A549 (cell line): ENCODE results near the gene SPG21. TPM values are rescaled to one million over a fixed set of nuclear protein-coding genes. Genes with fewer than 3 reads are reported as not detected.

Source experiments
- ATAC-seq, 2 experiments: fragments of 200-7000 bp in 1 of 2; fragments of >200 bp in 1 of 2; cut with Nextera tagmentation in 1 of 2; cut with Tn5 transposase in 1 of 2; 3 replicates each; pipeline versions ENCODE4 v1.8.0 to v1.9.1; 2018 to 2020; ENCODE audit warnings: mild to moderate bottlenecking in 1 of 2, moderate library complexity in 1 of 2
- CTCF ChIA-PET: fragments of 300-600 bp; sonication (Branson Sonifier 250); formaldehyde crosslinking; extraction: SDS; loops from one replicate; lab custom pipeline; 2021; ENCODE audit warnings: antibody characterized with exemption, inconsistent platforms; lab: Yijun Ruan, JAX
- POLR2A ChIA-PET: fragments of 350-600 bp; formaldehyde crosslinking; extraction: SDS; loops from one replicate; lab custom pipeline; 2021; ENCODE audit warnings: antibody characterized with exemption, inconsistent platforms; lab: Yijun Ruan, JAX
- DNase-seq, 2 experiments: peaks; one replicate each; pipeline versions ENCODE4 v3.0.0 to v3.0.0-alpha.2; 2011 to 2016; ENCODE audit warnings: low read depth in 1 of 2, low spot score in 1 of 2
- FAIRE-seq: peaks from 2 replicates; lab custom pipeline; 2011; peaks lifted over from hg19 to GRCh38; lab: Jason Lieb, UNC
- H3K27ac ChIP-seq, 2 experiments: fragments of >200 bp; sonication (Bioruptor Twin); formaldehyde crosslinking; 3 replicates each; pipeline ENCODE4 v1.5.1; 2016 to 2017
- H3K4me1 ChIP-seq: fragments of >200 bp; sonication (Bioruptor Twin); formaldehyde crosslinking; 3 replicates; pipeline ENCODE4 v1.6.1; 2016
- H3K4me2 ChIP-seq: fragments of >200 bp; sonication (Bioruptor Twin); formaldehyde crosslinking; 3 replicates; pipeline ENCODE4 v1.6.1; 2016
- H3K4me3 ChIP-seq: fragments of >200 bp; sonication (Bioruptor Twin); formaldehyde crosslinking; 3 replicates; pipeline ENCODE4 v1.5.1; 2016
- H3K9me3 ChIP-seq: fragments of >200 bp; sonication (Bioruptor Twin); formaldehyde crosslinking; 3 replicates; pipeline ENCODE4 v1.6.1; 2016
- BHLHE40 ChIP-seq: IDR thresholded peaks from 2 replicates; pipeline ENCODE4 v1.6.1; 2012; ENCODE audit warnings: low read depth, low read length, inconsistent platforms
- EP300 ChIP-seq, 2 experiments: fragments of >200 bp; sonication (Bioruptor Twin); formaldehyde crosslinking; IDR thresholded peaks; 2 replicates in 1 of 2; 3 replicates in 1 of 2; pipeline ENCODE4 v1.6.1; 2016 to 2017
- FOSL2 ChIP-seq, 2 experiments: fragments of 450-650 bp in 1 of 2; fragments of >200 bp in 1 of 2; sonication (Bioruptor Twin) in 1 of 2; formaldehyde crosslinking; IDR thresholded peaks; 2 replicates each; pipeline versions ENCODE4 v1.5.0 to v1.6.1; 2016 to 2020; ENCODE audit warnings: mild to moderate bottlenecking in 1 of 2, moderate library complexity in 1 of 2
- HDAC2 ChIP-seq: fragments of 200-600 bp; sonication (generic); IDR thresholded peaks from 2 replicates; pipeline ENCODE4 v1.6.1; 2016
- HOXA7 ChIP-seq: fragments of 250-450 bp; sonication (Bioruptor Pico); IDR thresholded peaks from 2 replicates; pipeline ENCODE4 v1.5.0; 2020; ENCODE audit warnings: mild to moderate bottlenecking, moderate library complexity
- JUN ChIP-seq, 2 experiments: fragments of >200 bp; sonication (Bioruptor Twin); formaldehyde crosslinking; IDR thresholded peaks; 2 replicates in 1 of 2; 3 replicates in 1 of 2; pipeline ENCODE4 v1.6.1; 2016 to 2017
- JUNB ChIP-seq: fragments of >200 bp; sonication (Bioruptor Twin); formaldehyde crosslinking; IDR thresholded peaks from 2 replicates; pipeline ENCODE4 v1.6.1; 2016
- NPAS2 ChIP-seq: fragments of 250-450 bp; sonication (Bioruptor Pico); IDR thresholded peaks from 2 replicates; pipeline ENCODE4 v1.8.0; 2022; ENCODE audit warnings: mild to moderate bottlenecking, moderate library complexity, borderline replicate concordance
- POLR2A ChIP-seq: IDR thresholded peaks from 2 replicates; pipeline ENCODE4 v1.6.1; 2012; ENCODE audit warnings: mild to moderate bottlenecking, low read length
- POLR2AphosphoS2 ChIP-seq: conservative IDR thresholded peaks from 2 replicates; pipeline ENCODE4 v1.6.1; 2012; ENCODE audit warnings: low read length, improper control_type of control experiment, inconsistent platforms
- RAD21 ChIP-seq, 2 experiments: fragments of >200 bp in 1 of 2; sonication (Bioruptor Twin) in 1 of 2; formaldehyde crosslinking in 1 of 2; IDR thresholded peaks in 1 of 2; conservative IDR thresholded peaks in 1 of 2; 2 replicates in 1 of 2; 3 replicates in 1 of 2; pipeline ENCODE4 v1.6.1; 2012 to 2018; ENCODE audit warnings: inconsistent platforms in 1 of 2
- RNF2 ChIP-seq: fragments of 200-600 bp; sonication (generic); IDR thresholded peaks from 2 replicates; pipeline ENCODE4 v1.6.1; 2016; ENCODE audit warnings: low read depth, mild to moderate bottlenecking, antibody characterized with exemption, moderate library complexity, borderline replicate concordance
- WGBS: methylation state at CpG from one replicate; pipeline ENCODE4 v1.1.6; 2017; ENCODE audit errors: missing lambda C conversion rate; 5-methylcytosine and 5-hydroxymethylcytosine counted together
- polyA plus RNA-seq, 4 experiments: library from polyadenylated mRNA; depleted of rRNA in 3 of 4; stranded (reverse); fragments of >200 nt; fragmentation: RNase III in 1 of 4; extraction: RNeasy Plus Mini Kit Qiagen cat#74134 plus additional on column Dnase treatment in 1 of 4; gene quantifications; 2 replicates in 3 of 4; 3 replicates in 1 of 4; pipeline ENCODE4 v1.2.3, GENCODE V29; 2011 to 2017
- TF ChIP-seq, protein P1 (sequence below): fragments of 150-350 bp; IDR thresholded peaks from 2 replicates; pipeline ENCODE4 v1.6.1; 2014; ENCODE audit warnings: low read depth, mild to moderate bottlenecking, low read length
- TF ChIP-seq, protein P2 (sequence below): fragments of >200 bp; sonication (Bioruptor Twin); formaldehyde crosslinking; IDR thresholded peaks from 3 replicates; pipeline ENCODE4 v1.6.1; 2016

SPG21 gene
- polyA plus RNA-seq, 2 of the 4 experiments (the other 2 are of a cell fraction): 117 to 155 TPM

DNA sequence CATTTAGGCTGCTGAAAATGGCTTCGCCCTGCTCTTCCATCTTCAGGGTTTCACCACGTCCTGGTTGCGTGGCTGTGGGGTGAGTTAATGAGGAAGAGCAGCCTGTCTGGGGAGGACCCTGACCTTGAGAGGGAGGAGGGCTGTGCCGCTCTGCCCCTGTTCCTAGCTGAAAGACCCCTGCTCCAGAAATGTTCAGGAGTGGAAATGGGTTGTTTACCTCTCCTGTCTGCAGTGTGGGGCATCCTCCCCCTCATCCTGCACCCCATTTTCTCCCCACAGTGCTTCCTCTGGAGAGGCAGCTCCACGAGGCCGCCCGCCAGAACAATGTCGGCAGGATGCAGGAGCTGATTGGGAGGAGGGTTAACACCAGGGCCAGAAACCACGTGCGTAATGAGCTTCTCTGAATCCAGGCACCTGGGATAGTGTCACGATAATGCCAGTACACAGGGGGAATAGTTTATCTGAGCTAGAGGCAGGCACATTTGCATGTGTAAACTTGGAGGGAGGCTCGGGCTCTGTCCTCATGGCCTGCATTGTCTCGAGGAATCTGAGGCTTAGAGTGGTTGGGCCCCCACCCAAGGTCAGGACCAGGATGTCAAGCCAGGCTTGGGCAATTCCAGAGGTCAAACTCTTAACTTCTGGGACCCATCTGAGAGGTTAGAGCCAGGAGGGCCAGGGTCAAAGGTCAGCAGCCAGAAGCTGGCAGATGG, 74.0 kb downstream of the SPG21 start:
- DNase-seq: no peak
- POLR2A ChIA-PET: no interaction called here

More for the DNA sequence above, 74.0 kb downstream of the SPG21 start:
- Histone ChIP-seq H3K4me3 (no peak overlapping the region), H3K4me2 (no peak overlapping the region), H3K27ac (no peak overlapping the region), H3K4me1 (peaks cover 5% of the 10 kb centered on the region; the same call in 2 of the 3 replicates), H3K9me3 (no peaks in the 10 kb centered on the region)
- CTCF ChIA-PET: interaction anchor here (0.9 to 3.4 kb wide), 7 partner anchors 10 to 187 kb away, joined by 3 to 21 read pairs (median 3); no protein-coding TSS in a partner anchor
- ATAC-seq (no peak), FAIRE-seq (no peak)
- TF ChIP-seq EP300 (IDR thresholded peaks at IDR 0.05) (no peak), RNF2 (no peak), FOSL2 (IDR thresholded peaks at IDR 0.05) (no peak), FOSL2 (CRISPR knock-in tag; IDR thresholded peaks at IDR 0.05) (no peak), HDAC2 (no peak), JUNB (no peak), JUN (IDR thresholded peaks at IDR 0.05) (no peak), NPAS2 (CRISPR knock-in tag) (no peak), POLR2AphosphoS2 (no peak), BHLHE40 (no peak), RAD21 (conservative IDR thresholded peaks at IDR 0.05 in 1 of 2, IDR thresholded peaks at IDR 0.05 in 1 of 2) (no peak), HOXA7 (CRISPR knock-in tag) (no peak), POLR2A (no peak)
- TF ChIP-seq, protein P1, sequence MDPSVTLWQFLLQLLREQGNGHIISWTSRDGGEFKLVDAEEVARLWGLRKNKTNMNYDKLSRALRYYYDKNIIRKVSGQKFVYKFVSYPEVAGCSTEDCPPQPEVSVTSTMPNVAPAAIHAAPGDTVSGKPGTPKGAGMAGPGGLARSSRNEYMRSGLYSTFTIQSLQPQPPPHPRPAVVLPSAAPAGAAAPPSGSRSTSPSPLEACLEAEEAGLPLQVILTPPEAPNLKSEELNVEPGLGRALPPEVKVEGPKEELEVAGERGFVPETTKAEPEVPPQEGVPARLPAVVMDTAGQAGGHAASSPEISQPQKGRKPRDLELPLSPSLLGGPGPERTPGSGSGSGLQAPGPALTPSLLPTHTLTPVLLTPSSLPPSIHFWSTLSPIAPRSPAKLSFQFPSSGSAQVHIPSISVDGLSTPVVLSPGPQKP: no peak
- TF ChIP-seq, protein P2, sequence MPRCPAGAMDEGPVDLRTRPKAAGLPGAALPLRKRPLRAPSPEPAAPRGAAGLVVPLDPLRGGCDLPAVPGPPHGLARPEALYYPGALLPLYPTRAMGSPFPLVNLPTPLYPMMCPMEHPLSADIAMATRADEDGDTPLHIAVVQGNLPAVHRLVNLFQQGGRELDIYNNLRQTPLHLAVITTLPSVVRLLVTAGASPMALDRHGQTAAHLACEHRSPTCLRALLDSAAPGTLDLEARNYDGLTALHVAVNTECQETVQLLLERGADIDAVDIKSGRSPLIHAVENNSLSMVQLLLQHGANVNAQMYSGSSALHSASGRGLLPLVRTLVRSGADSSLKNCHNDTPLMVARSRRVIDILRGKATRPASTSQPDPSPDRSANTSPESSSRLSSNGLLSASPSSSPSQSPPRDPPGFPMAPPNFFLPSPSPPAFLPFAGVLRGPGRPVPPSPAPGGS: no peak
- 76% methylated on average over 13 of the region's 13 CpGs for WGBS

Other genes with a start within 250 kb of the SPG21 start
- gene RBPMS2, start 214.3 kb downstream of the SPG21 start, polyA plus RNA-seq (2011; rRNA removed): 3.0 and 3.5 TPM in 2 replicates
- gene RBPMS2, start 214.3 kb downstream of the SPG21 start, polyA plus RNA-seq (2017; fragmentation: RNase III; extraction: RNeasy Plus Mini Kit Qiagen cat#74134 plus additional on column Dnase treatment): 7.8 to 8.7 TPM (median 8.7 TPM) in 3 replicates
- 8.5 and 11.1 TPM in 2 replicates for gene PIF1, start 164.3 kb downstream of the SPG21 start, polyA plus RNA-seq (2011; rRNA removed)
- gene PIF1, start 164.3 kb downstream of the SPG21 start, polyA plus RNA-seq (2017; fragmentation: RNase III; extraction: RNeasy Plus Mini Kit Qiagen cat#74134 plus additional on column Dnase treatment): 24.9 to 25.4 TPM (median 25.3 TPM) in 3 replicates
- gene PLEKHO2, start 148.0 kb downstream of the SPG21 start, polyA plus RNA-seq (2011; rRNA removed): 2.8 and 2.9 TPM in 2 replicates
- 3.7 to 3.9 TPM (median 3.8 TPM) in 3 replicates for gene PLEKHO2, start 148.0 kb downstream of the SPG21 start, polyA plus RNA-seq (2017; fragmentation: RNase III; extraction: RNeasy Plus Mini Kit Qiagen cat#74134 plus additional on column Dnase treatment)
- 2.7 and 3.3 TPM in 2 replicates for gene ANKDD1A, start 78.0 kb downstream of the SPG21 start, polyA plus RNA-seq (2011; rRNA removed)
- gene ANKDD1A, start 78.0 kb downstream of the SPG21 start, polyA plus RNA-seq (2017; fragmentation: RNase III; extraction: RNeasy Plus Mini Kit Qiagen cat#74134 plus additional on column Dnase treatment): 2.4 to 2.8 TPM (median 2.7 TPM) in 3 replicates
- 23.4 and 25.2 TPM in 2 replicates for gene MTFMT, start 39.7 kb upstream of the SPG21 start, polyA plus RNA-seq (2011; rRNA removed)
- gene MTFMT, start 39.7 kb upstream of the SPG21 start, polyA plus RNA-seq (2017; fragmentation: RNase III; extraction: RNeasy Plus Mini Kit Qiagen cat#74134 plus additional on column Dnase treatment): 19.2 to 21.4 TPM (median 20.8 TPM) in 3 replicates
- 16.1 and 17.9 TPM in 2 replicates for gene SLC51B, start 55.5 kb upstream of the SPG21 start, polyA plus RNA-seq (2011; rRNA removed)
- 8.6 to 12.2 TPM (median 8.6 TPM) in 3 replicates for gene SLC51B, start 55.5 kb upstream of the SPG21 start, polyA plus RNA-seq (2017; fragmentation: RNase III; extraction: RNeasy Plus Mini Kit Qiagen cat#74134 plus additional on column Dnase treatment)
- gene RASL12, start 78.1 kb upstream of the SPG21 start, polyA plus RNA-seq (2011; rRNA removed): 0.08 and 0.28 TPM in 2 replicates
- 0.12 to 0.34 TPM (median 0.18 TPM) in 3 replicates for gene RASL12, start 78.1 kb upstream of the SPG21 start, polyA plus RNA-seq (2017; fragmentation: RNase III; extraction: RNeasy Plus Mini Kit Qiagen cat#74134 plus additional on column Dnase treatment)
- not detected in 2 replicates for gene KBTBD13, start 86.8 kb upstream of the SPG21 start, polyA plus RNA-seq (2011; rRNA removed)
- not detected in 3 replicates for gene KBTBD13, start 86.8 kb upstream of the SPG21 start, polyA plus RNA-seq (2017; fragmentation: RNase III; extraction: RNeasy Plus Mini Kit Qiagen cat#74134 plus additional on column Dnase treatment)
- gene UBAP1L, start 125.3 kb upstream of the SPG21 start, polyA plus RNA-seq (2011; rRNA removed): 0.84 and 1.3 TPM in 2 replicates
- gene UBAP1L, start 125.3 kb upstream of the SPG21 start, polyA plus RNA-seq (2017; fragmentation: RNase III; extraction: RNeasy Plus Mini Kit Qiagen cat#74134 plus additional on column Dnase treatment): 0.87 to 0.96 TPM (median 0.96 TPM) in 3 replicates
- gene PDCD7, start 143.9 kb upstream of the SPG21 start, polyA plus RNA-seq (2011; rRNA removed): 20.4 and 23.7 TPM in 2 replicates
- 16.8 to 19.0 TPM (median 17.5 TPM) in 3 replicates for gene PDCD7, start 143.9 kb upstream of the SPG21 start, polyA plus RNA-seq (2017; fragmentation: RNase III; extraction: RNeasy Plus Mini Kit Qiagen cat#74134 plus additional on column Dnase treatment)
- 65.1 and 113 TPM in 2 replicates for gene CLPX, start 195.4 kb upstream of the SPG21 start, polyA plus RNA-seq (2011; rRNA removed)
- gene CLPX, start 195.4 kb upstream of the SPG21 start, polyA plus RNA-seq (2017; fragmentation: RNase III; extraction: RNeasy Plus Mini Kit Qiagen cat#74134 plus additional on column Dnase treatment): 53.3 to 65.9 TPM (median 55.4 TPM) in 3 replicates
- 0.14 and 0.21 TPM in 2 replicates for gene CILP, start 221.6 kb upstream of the SPG21 start, polyA plus RNA-seq (2011; rRNA removed)
- 0.07 to 0.09 TPM (median 0.09 TPM) in 3 replicates for gene CILP, start 221.6 kb upstream of the SPG21 start, polyA plus RNA-seq (2017; fragmentation: RNase III; extraction: RNeasy Plus Mini Kit Qiagen cat#74134 plus additional on column Dnase treatment)